Neural cell (in vitro differentiated cells): ENCODE results near the gene KCNAB2. TPM values are rescaled to one million over a fixed set of nuclear protein-coding genes. Genes with fewer than 3 reads are reported as not detected.

Source experiments
- H2AFZ ChIP-seq: fragments of 200-600, 300-800 bp; sonication (generic), shearing (Covaris generic); 2 replicates; pipeline ENCODE4 v1.6.0; 2014; ENCODE audit warnings: low read depth, mild to moderate bottlenecking, antibody characterized with exemption, low read length, moderate library complexity
- H3F3A ChIP-seq: fragments of 200-600 bp; shearing (Covaris generic); 2 replicates; pipeline ENCODE4 v1.6.1; 2016; ENCODE audit warnings: mild to moderate bottlenecking, moderate library complexity, mixed read lengths, antibody characterized with exemption, low read length; ENCODE audit not compliant: insufficient read depth, poor library complexity, severe bottlenecking
- H3K27ac ChIP-seq: fragments of 200-600, 300-800 bp; sonication (generic), shearing (Covaris generic); 2 replicates; pipeline ENCODE4 v1.5.1; 2014; ENCODE audit warnings: mild to moderate bottlenecking, low read length, moderate library complexity
- H3K27me3 ChIP-seq: fragments of 300-800, 200-600 bp; sonication (generic), shearing (Covaris generic); 2 replicates; pipeline ENCODE4 v1.6.0; 2014; ENCODE audit warnings: mild to moderate bottlenecking, low read depth, low read length, moderate library complexity; ENCODE audit not compliant: insufficient read depth
- H3K36me3 ChIP-seq: fragments of 300-800, 200-600 bp; sonication (generic), shearing (Covaris generic); 2 replicates; pipeline ENCODE4 v1.5.1; 2014; ENCODE audit warnings: mild to moderate bottlenecking, antibody characterized with exemption, low read length, moderate library complexity; ENCODE audit not compliant: insufficient read depth
- H3K4me2 ChIP-seq: fragments of 300-800, 200-600 bp; sonication (generic), shearing (Covaris generic); 2 replicates; pipeline ENCODE4 v1.6.0; 2014; ENCODE audit warnings: mild to moderate bottlenecking, low read length
- H3K4me3 ChIP-seq: fragments of 300-800, 200-600 bp; sonication (generic), shearing (Covaris generic); 2 replicates; pipeline ENCODE4 v1.5.1; 2014; ENCODE audit warnings: mild to moderate bottlenecking, low read length, moderate library complexity
- H3K79me2 ChIP-seq: fragments of 200-600 bp; shearing (Covaris generic); replicated peaks from 2 replicates; pipeline ENCODE4 v1.6.0; 2014; ENCODE audit warnings: mild to moderate bottlenecking, low read length, moderate library complexity; ENCODE audit not compliant: insufficient read depth
- H3K9ac ChIP-seq: fragments of 300-800, 200-600 bp; sonication (generic), shearing (Covaris generic); 2 replicates; pipeline ENCODE4 v1.6.1; 2016; ENCODE audit warnings: mild to moderate bottlenecking, low read length, mixed read lengths
- H3K9me2 ChIP-seq: fragments of 200-600 bp; shearing (Covaris generic); 2 replicates; pipeline ENCODE4 v1.6.1; 2016; ENCODE audit warnings: mild to moderate bottlenecking, low read length, mixed read lengths; ENCODE audit not compliant: insufficient read depth
- H3K9me3 ChIP-seq: fragments of 200-600, 300-800 bp; sonication (generic), shearing (Covaris generic); 2 replicates; pipeline ENCODE4 v1.6.1; 2016; ENCODE audit warnings: mild to moderate bottlenecking, mixed run types, low read length, moderate library complexity, mixed read lengths
- H4K20me1 ChIP-seq: fragments of 200-600 bp; shearing (Covaris generic); 2 replicates; pipeline ENCODE4 v1.6.1; 2016; ENCODE audit warnings: mild to moderate bottlenecking, mixed run types; ENCODE audit not compliant: insufficient read depth
- CTCF ChIP-seq: fragments of 450-650 bp; IDR thresholded peaks from 2 replicates; pipeline ENCODE4 v1.5.1; 2014; ENCODE audit warnings: antibody characterized with exemption, mild to moderate bottlenecking, moderate library complexity; ENCODE audit not compliant: poor library complexity, severe bottlenecking
- EP300 ChIP-seq: fragments of 450-650 bp; conservative IDR thresholded peaks from 2 replicates; pipeline ENCODE4 v1.6.1; 2014; ENCODE audit warnings: antibody characterized with exemption, mild to moderate bottlenecking, moderate library complexity; ENCODE audit not compliant: poor library complexity, severe bottlenecking
- EZH2 ChIP-seq: fragments of 200-600, 300-800 bp; shearing (Covaris generic), sonication (generic); IDR thresholded peaks from 2 replicates; pipeline ENCODE4 v1.6.1; 2014; ENCODE audit warnings: antibody characterized with exemption, low read length, borderline replicate concordance, mild to moderate bottlenecking; ENCODE audit not compliant: insufficient read depth, poor library complexity, severe bottlenecking
- MXI1 ChIP-seq: fragments of 450-650 bp; conservative IDR thresholded peaks from 2 replicates; pipeline ENCODE4 v1.6.1; 2014; ENCODE audit warnings: antibody characterized with exemption, mild to moderate bottlenecking; ENCODE audit not compliant: poor library complexity, severe bottlenecking
- POLR2AphosphoS5 ChIP-seq: IDR thresholded peaks from 2 replicates; pipeline ENCODE4 v1.6.1; 2012
- RAD21 ChIP-seq: fragments of 450-650 bp; conservative IDR thresholded peaks from 2 replicates; pipeline ENCODE4 v1.6.1; 2014; ENCODE audit warnings: antibody characterized with exemption, mild to moderate bottlenecking, moderate library complexity
- REST ChIP-seq: IDR thresholded peaks from 2 replicates; pipeline ENCODE4 v1.6.1; 2012; ENCODE audit warnings: borderline replicate concordance
- SMC3 ChIP-seq: fragments of 450-650 bp; conservative IDR thresholded peaks from 2 replicates; pipeline ENCODE4 v1.6.1; 2014; ENCODE audit warnings: antibody characterized with exemption, mild to moderate bottlenecking, moderate library complexity; ENCODE audit not compliant: poor library complexity
- TAF1 ChIP-seq: IDR thresholded peaks from 2 replicates; pipeline ENCODE4 v1.6.1; 2012; ENCODE audit warnings: low read depth
- polyA plus RNA-seq: library from polyadenylated mRNA; depleted of rRNA; stranded (reverse); fragments of >200 nt; gene quantifications from 2 replicates; pipeline ENCODE4 v1.2.3, GENCODE V29; 2014

Gene KCNAB2
- polyA plus RNA-seq, 1 donor from 2014 or later, result 11.7 TPM

DNA sequence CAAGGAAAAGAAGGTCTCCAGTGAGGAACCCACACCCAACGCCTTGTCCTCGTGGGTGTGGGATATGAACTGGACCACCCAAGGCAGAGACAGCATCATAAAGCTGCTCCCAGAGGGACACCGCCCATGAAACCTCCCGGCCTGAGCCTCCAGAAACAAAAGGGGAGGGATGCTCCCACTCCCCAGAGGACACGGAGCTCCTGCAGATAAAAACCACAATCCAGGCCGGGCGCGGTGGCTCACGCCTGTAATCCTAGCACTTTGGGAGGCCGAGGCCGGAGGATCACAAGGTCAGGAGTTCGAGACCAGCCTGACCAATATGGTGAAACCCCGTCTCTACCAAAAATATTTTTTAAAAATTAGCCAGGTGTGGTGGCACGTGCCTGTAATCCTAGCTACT is 68.1 kb downstream of the KCNAB2 start:
- Histone ChIP-seq H3K79me2 (no peaks in the 10 kb centered on the region), H3F3A (no peaks in the 10 kb centered on the region), H3K9me3 (no peaks in the 10 kb centered on the region), H3K9ac (no peak overlapping the region), H3K36me3 (no peaks in the 10 kb centered on the region), H3K9me2 (no peaks in the 10 kb centered on the region), H4K20me1 (no peaks in the 10 kb centered on the region), H3K4me3 (no peak overlapping the region), H3K4me2 (no peak overlapping the region), H3K27ac (no peak overlapping the region), H2AFZ (no peak overlapping the region), H3K27me3 (no peaks in the 10 kb centered on the region)
- no peak for TF ChIP-seq REST
- TF ChIP-seq RAD21, result no peak
- TF ChIP-seq SMC3, result no peak
- TF ChIP-seq EZH2, result no peak
- TF ChIP-seq TAF1, result no peak
- TF ChIP-seq POLR2AphosphoS5, result no peak
- TF ChIP-seq MXI1, result no peak
- TF ChIP-seq EP300, result no peak
- TF ChIP-seq CTCF, result no peak

DNA sequence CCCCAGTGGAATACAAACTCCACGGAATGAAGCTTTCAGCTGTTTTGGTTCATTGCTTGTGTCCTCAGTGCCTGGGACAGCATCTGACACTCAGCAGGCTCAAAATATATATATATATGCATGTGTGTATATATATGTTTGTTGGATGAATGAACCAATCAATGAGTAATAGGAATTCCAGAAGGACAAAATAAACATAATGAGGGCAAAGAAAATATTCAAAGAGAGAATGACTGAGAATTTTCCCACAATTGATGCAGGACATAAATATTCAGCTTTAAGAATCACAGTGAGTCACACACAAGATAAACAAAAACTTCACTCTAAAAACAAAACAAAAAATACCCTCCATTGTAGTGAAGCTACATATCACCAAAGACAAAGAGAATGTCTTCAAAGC is 70.4 kb downstream of the KCNAB2 start:
- no peak overlapping the region for H3K27ac ChIP-seq
- no peak overlapping the region for H3K4me2 ChIP-seq
- no peaks in the 10 kb centered on the region for H3K79me2 ChIP-seq
- no peaks in the 10 kb centered on the region for H3K9me2 ChIP-seq
- H2AFZ ChIP-seq, result no peak overlapping the region
- H3K27me3 ChIP-seq, result no peaks in the 10 kb centered on the region
- no peak overlapping the region for H3K4me3 ChIP-seq
- no peaks in the 10 kb centered on the region for H3K9me3 ChIP-seq
- no peaks in the 10 kb centered on the region for H4K20me1 ChIP-seq
- H3K36me3 ChIP-seq, result no peaks in the 10 kb centered on the region
- TF ChIP-seq MXI1 (no peak), POLR2AphosphoS5 (no peak), CTCF (no peak), EZH2 (no peak), EP300 (no peak), TAF1 (no peak), REST (no peak)
- H3K9ac ChIP-seq, result no peak overlapping the region
- no peaks in the 10 kb centered on the region for H3F3A ChIP-seq
